HepG2 (cell line): ENCODE data around the gene MGST1. TPM values are rescaled to one million over a fixed set of nuclear protein-coding genes. Genes with fewer than 3 reads are reported as not detected.
A peak's percentile ranks its signal among the peaks of the same experiment; 100 is the strongest.

Source experiments
- ARNT ChIP-seq: fragments of 450-650 bp; IDR thresholded peaks from 2 replicates; pipeline ENCODE4 v1.6.1; 2017
- ARNT2 ChIP-seq: sonication (generic); formaldehyde crosslinking; IDR thresholded peaks from 2 replicates; pipeline ENCODE4 v1.8.0; 2022; ENCODE audit warnings: mild to moderate bottlenecking, low read depth, missing genetic modification reagents, moderate library complexity
- CBX2 ChIP-seq, 2 experiments: fragments of 200-600 bp in 1 of 2; sonication (generic); formaldehyde crosslinking in 1 of 2; IDR thresholded peaks; 2 replicates each; pipeline versions ENCODE4 v1.7.0 to v1.8.1; 2018 to 2022; ENCODE audit warnings: low read depth in 2 of 2, low read length in 1 of 2, mild to moderate bottlenecking in 1 of 2, missing genetic modification reagents in 1 of 2
- CHCHD3 ChIP-seq: sonication (generic); formaldehyde crosslinking; IDR thresholded peaks from 2 replicates; pipeline ENCODE4 v1.8.0; 2022; ENCODE audit warnings: mild to moderate bottlenecking, missing genetic modification reagents, moderate library complexity
- FOXJ3 ChIP-seq: sonication (generic); formaldehyde crosslinking; IDR thresholded peaks from 2 replicates; pipeline ENCODE4 v1.4.0; 2020; ENCODE audit warnings: missing genetic modification reagents, mild to moderate bottlenecking, borderline replicate concordance
- KMT2B ChIP-seq: IDR thresholded peaks from 2 replicates; pipeline ENCODE4 v1.6.1; 2016; ENCODE audit warnings: missing genetic modification reagents, missing compliant biosample characterization
- MTA1 ChIP-seq: sonication (generic); formaldehyde crosslinking; IDR thresholded peaks from 2 replicates; pipeline ENCODE4 v1.4.0; 2020; ENCODE audit warnings: missing genetic modification reagents, mild to moderate bottlenecking, borderline replicate concordance
- RBFOX2 ChIP-seq: fragments of 200-400 bp; formaldehyde crosslinking; IDR thresholded peaks from 2 replicates; pipeline ENCODE4 v1.6.1; 2017; ENCODE audit warnings: low read depth, mild to moderate bottlenecking, low read length
- SP5 ChIP-seq: IDR thresholded peaks from 2 replicates; pipeline ENCODE4 v1.6.1; 2016; ENCODE audit warnings: low read depth, borderline replicate concordance
- SRF ChIP-seq: IDR thresholded peaks from 2 replicates; pipeline ENCODE4 v1.6.1; 2011; ENCODE audit warnings: mild to moderate bottlenecking, low read depth, low read length, moderate library complexity
- SSRP1 ChIP-seq: IDR thresholded peaks from 2 replicates; pipeline ENCODE4 v1.6.1; 2016; ENCODE audit warnings: control low read depth
- XRCC5 ChIP-seq: fragments of 200-400 bp; formaldehyde crosslinking; optimal IDR thresholded peaks from 2 replicates; pipeline ENCODE3; 2017; ENCODE audit warnings: mild to moderate bottlenecking, low read length
- ZFP36L2 ChIP-seq: sonication (generic); formaldehyde crosslinking; IDR thresholded peaks from 2 replicates; pipeline ENCODE4 v1.4.0; 2020; ENCODE audit warnings: missing genetic modification reagents
- ZNF232 ChIP-seq: sonication (generic); formaldehyde crosslinking; IDR thresholded peaks from 2 replicates; pipeline ENCODE4 v1.4.0; 2020; ENCODE audit warnings: missing genetic modification reagents, borderline replicate concordance
- ZNF292 ChIP-seq: sonication (generic); formaldehyde crosslinking; IDR thresholded peaks from 2 replicates; pipeline ENCODE4 v1.8.1; 2022; ENCODE audit warnings: mild to moderate bottlenecking, low read depth, missing genetic modification reagents, borderline replicate concordance
- ZNF296 ChIP-seq: sonication (generic); formaldehyde crosslinking; conservative IDR thresholded peaks from 2 replicates; pipeline ENCODE4 v1.5.0; 2020; ENCODE audit warnings: mild to moderate bottlenecking, missing genetic modification reagents
- ZNF557 ChIP-seq: sonication (generic); formaldehyde crosslinking; IDR thresholded peaks from 2 replicates; pipeline ENCODE4 v1.4.0; 2020; ENCODE audit warnings: missing genetic modification reagents
- ZNF562 ChIP-seq: sonication (generic); formaldehyde crosslinking; IDR thresholded peaks from 2 replicates; pipeline ENCODE4 v1.8.0; 2022; ENCODE audit warnings: missing genetic modification reagents, borderline replicate concordance
- ZNF672 ChIP-seq: sonication (generic); formaldehyde crosslinking; IDR thresholded peaks from 2 replicates; pipeline ENCODE4 v1.8.1; 2022; ENCODE audit warnings: missing genetic modification reagents
- polyA plus RNA-seq, 8 experiments: library from polyadenylated mRNA; depleted of rRNA in 3 of 8; stranded (reverse) in 7 of 8; unstranded in 1 of 8; fragments of >200 nt; fragmentation: Illumina TruSeq in 4 of 8; extraction: Trizol in 4 of 8; gene quantifications; 2 replicates each; pipeline versions ENCODE4 v1.2.1 to v1.2.3, GENCODE V29; 2011 to 2016; ENCODE audit warnings: low read depth in 4 of 8, missing spikeins in 1 of 8, mixed read lengths in 1 of 8; ENCODE audit not compliant: insufficient read depth in 1 of 8
- total RNA-seq, 5 experiments: library from RNA; depleted of rRNA; stranded (reverse); fragments of >200 nt; fragmentation: Illumina TruSeq; extraction: Trizol; gene quantifications; 2 replicates each; pipeline ENCODE4 v1.2.3, GENCODE V29; 2016; ENCODE audit warnings: low read depth in 1 of 5
- TF ChIP-seq, protein P1 (sequence below): sonication (generic); formaldehyde crosslinking; IDR thresholded peaks from 2 replicates; pipeline ENCODE4 v1.8.1; 2023; ENCODE audit warnings: mild to moderate bottlenecking, moderate library complexity, missing genetic modification reagents
- TF ChIP-seq, protein P2 (sequence below): sonication (generic); formaldehyde crosslinking; IDR thresholded peaks from 2 replicates; pipeline ENCODE4 v1.8.0; 2022; ENCODE audit warnings: low read depth, missing genetic modification reagents
- TF ChIP-seq, protein P3 (sequence below): sonication (generic); formaldehyde crosslinking; IDR thresholded peaks from 2 replicates; pipeline ENCODE4 v1.4.0; 2020; ENCODE audit warnings: missing genetic modification reagents
- TF ChIP-seq, protein P4 (sequence below): sonication (generic); formaldehyde crosslinking; IDR thresholded peaks from 2 replicates; pipeline ENCODE4 v1.4.0; 2020; ENCODE audit warnings: missing genetic modification reagents

The MGST1 gene
- total and polyA plus RNA-seq, 2 of the 13 experiments (the other 11 are each of a cell fraction or from before 2014, with no cell fraction given) = 119 to 152 TPM

DNA sequence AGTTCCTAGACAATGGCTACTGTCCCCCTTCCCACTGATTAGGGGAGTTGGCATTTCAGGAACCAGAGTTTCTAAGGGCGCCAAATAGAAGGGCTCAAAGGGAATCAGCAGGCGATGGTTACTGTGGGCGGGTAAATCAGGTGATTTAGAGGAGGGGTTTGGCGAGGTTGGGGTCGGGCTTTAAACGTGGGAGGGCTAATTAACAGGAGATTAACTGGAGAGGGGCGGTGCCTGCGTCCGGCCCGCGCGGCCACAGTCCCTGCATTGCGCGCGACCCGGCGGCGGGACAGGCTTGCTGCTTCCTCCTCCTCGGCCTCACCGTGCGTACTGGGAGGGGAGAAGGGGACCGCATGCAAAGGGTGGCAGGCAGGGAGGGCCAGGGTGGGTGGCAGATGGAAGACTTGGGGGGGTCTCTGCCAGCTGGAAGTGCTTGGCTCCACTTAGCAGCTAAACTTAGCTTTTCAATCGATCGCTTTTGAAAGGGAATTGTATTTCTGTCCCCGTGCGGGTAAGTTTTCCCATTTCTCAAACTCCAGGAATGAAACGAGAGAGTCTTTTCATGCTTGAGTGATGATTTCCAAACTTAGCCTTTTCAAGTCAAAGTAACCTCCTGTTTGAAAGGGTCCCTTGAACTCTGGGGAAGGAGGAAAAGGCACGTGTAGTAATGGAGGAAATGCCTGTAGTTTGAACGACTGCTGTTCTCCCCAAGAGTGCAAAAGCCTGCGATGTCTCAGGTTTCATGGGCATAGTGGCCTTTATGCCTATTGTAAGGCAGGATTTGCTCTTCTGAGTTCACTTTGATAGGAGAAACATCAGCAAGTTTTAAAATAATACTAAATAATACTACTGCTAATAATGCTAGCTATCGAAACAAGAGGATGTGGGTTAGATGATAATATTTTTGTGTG lies at the start of gene MGST1 (continued):
- TF ChIP-seq, protein P1, sequence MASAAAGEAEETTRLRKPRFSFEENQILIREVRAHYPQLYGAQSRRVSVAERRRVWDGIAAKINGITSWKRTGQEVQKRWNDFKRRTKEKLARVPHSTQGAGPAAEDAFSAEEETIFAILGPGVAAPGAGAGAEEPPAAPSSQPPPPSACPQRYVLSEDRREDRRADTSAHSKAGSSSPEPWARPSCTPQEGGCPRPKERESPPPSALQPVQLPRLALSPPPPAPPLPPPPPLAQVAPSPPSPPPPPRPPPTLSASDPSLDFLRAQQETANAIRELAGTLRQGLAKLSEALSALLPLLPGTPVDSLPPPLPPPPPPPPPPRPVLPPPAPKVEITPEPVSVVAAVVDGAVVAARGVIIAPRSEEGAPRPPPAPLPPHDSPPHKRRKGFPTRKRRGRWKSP (CRISPR knock-in tag) = peak; percentile 30; the same call in 1 of the 2 replicates
- TF ChIP-seq CBX2 (IDR thresholded peaks at IDR 0.05; ENCODE audit: low read depth, low read length) (no peak), CBX2 (CRISPR knock-in tag; IDR thresholded peaks at IDR 0.05; ENCODE audit: low read depth) (no peak), SRF (no peak), KMT2B (CRISPR knock-in tag) (peak; percentile 46; the same call in 1 of the 2 replicates), XRCC5 (peak; percentile 11), ZFP36L2 (no peak), ARNT2 (CRISPR knock-in tag) (no peak), MTA1 (CRISPR knock-in tag) (peak; percentile 50; the same call in 1 of the 2 replicates), ARNT (no peak), SP5 (CRISPR knock-in tag) (peak; percentile 36; the same call in 1 of the 2 replicates), SSRP1 (0 out of 2 replicates have a peak, but pooled peaks have one; percentile 24), ZNF562 (CRISPR knock-in tag) (no peak), CHCHD3 (CRISPR knock-in tag) (no peak), ZNF292 (CRISPR knock-in tag) (no peak), ZNF557 (CRISPR knock-in tag) (no peak), FOXJ3 (CRISPR knock-in tag) (no peak), ZNF296 (CRISPR knock-in tag) (no peak), ZNF672 (no peak), ZNF232 (CRISPR knock-in tag) (no peak), RBFOX2 (peak; percentile 89)
- TF ChIP-seq, protein P2, sequence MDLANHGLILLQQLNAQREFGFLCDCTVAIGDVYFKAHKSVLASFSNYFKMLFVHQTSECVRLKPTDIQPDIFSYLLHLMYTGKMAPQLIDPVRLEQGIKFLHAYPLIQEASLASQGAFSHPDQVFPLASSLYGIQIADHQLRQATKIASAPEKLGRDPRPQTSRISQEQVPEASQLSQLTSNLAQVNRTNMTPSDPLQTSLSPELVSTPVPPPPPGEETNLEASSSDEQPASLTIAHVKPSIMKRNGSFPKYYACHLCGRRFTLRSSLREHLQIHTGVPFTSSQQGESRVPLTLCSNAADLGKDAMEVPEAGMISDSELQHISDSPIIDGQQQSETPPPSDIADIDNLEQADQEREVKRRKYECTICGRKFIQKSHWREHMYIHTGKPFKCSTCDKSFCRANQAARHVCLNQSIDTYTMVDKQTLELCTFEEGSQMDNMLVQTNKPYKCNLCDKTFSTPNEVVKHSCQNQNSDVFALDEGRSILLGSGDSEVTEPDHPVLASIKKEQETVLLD (CRISPR knock-in tag) = no peak
- TF ChIP-seq, protein P3, sequence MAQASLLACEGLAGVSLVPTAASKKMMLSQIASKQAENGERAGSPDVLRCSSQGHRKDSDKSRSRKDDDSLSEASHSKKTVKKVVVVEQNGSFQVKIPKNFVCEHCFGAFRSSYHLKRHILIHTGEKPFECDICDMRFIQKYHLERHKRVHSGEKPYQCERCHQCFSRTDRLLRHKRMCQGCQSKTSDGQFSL (CRISPR knock-in tag) = peak; percentile 75; the same call in 1 of the 2 replicates
- TF ChIP-seq, protein P4, sequence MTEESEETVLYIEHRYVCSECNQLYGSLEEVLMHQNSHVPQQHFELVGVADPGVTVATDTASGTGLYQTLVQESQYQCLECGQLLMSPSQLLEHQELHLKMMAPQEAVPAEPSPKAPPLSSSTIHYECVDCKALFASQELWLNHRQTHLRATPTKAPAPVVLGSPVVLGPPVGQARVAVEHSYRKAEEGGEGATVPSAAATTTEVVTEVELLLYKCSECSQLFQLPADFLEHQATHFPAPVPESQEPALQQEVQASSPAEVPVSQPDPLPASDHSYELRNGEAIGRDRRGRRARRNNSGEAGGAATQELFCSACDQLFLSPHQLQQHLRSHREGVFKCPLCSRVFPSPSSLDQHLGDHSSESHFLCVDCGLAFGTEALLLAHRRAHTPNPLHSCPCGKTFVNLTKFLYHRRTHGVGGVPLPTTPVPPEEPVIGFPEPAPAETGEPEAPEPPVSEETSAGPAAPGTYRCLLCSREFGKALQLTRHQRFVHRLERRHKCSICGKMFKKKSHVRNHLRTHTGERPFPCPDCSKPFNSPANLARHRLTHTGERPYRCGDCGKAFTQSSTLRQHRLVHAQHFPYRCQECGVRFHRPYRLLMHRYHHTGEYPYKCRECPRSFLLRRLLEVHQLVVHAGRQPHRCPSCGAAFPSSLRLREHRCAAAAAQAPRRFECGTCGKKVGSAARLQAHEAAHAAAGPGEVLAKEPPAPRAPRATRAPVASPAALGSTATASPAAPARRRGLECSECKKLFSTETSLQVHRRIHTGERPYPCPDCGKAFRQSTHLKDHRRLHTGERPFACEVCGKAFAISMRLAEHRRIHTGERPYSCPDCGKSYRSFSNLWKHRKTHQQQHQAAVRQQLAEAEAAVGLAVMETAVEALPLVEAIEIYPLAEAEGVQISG (CRISPR knock-in tag) = peak; percentile 58
